HG03469 (cell line): ENCODE results near the gene FZR1.

Experiments used
- ATAC-seq: cut with Tn5 transposase; IDR thresholded peaks from one replicate; pipeline ENCODE4 v1.9.1; 2021; ENCODE audit warnings: mild to moderate bottlenecking, moderate library complexity, moderate number of reproducible peaks; ENCODE audit not compliant: unreplicated experiment

FZR1 gene

DNA sequence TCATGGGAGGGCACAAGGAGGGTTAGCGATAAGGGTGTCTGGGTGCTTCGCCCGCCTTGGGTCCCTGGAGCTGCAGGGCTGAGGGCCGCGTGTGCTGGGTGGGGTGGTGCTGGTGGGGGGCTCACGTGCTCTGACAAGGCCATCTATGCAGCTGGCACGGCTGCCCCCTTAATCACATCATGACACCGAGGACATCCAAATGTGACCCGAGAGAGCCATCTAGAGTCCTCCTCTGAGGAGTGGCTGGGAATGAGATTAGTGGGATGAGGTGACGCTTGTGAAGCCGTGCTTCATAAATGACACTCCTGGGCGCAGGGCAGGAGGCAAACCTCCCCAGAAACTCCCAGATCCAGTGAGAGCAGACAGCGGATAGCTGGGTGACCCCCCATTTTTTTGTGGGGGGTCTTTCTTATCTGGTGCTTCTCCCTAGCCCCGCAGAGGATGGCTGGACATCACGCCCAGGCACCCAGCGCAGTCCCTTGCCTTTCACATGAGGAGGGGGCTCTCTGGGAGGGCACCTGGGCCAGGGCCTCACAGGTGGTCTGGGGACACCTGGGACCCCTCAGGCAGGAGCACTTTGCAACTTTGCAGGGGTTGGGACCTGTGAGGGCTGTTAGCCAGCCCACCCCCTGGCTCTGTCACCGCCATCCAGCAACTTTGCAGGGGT is 6.6 kb downstream of the FZR1 start:
- ATAC-seq, result no peak

DNA sequence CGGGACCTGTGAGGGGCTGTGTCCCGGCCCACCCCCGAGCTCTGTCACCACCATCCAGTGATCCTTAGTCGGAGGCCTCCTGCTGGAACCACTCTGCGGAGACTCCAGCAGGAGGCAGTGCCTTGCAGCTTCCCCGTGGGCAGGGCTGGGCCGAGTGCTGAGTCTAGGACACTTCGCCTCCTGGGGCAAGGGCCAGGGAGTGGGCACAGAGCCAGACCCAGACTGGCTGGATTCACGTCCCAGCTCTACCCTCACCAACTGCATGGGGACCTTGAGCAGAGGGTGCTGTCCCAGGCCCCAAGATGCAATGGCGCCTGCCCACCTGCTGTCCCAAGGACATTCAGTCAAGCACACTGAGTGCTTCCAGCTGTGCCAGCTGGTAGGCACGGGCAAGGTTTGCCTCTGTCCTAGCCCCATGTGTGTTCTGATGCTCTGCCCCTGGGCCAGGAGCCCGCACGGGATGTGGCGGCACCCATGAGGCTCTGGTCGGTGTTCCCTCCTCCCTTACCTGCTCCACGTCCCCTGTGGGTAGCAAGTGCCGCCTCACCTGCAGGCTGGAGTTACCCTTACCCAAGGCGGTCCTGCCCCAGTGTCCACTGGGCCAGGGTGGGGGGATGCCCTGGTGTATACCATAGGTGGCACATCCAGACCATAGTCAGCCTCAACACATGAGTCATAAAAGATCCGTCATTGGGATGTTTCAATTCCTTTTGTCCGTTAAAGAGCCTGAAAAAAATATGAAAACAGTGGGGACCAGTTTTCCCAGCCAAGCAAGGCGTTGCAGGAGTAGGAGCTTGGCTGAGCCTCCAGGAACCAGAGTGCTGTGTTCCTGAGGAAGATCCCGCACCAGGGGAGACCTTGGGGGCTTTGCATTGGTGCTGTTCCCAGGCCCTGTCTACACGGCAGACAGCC is 7.4 kb downstream of the FZR1 start:
- no peak for ATAC-seq

DNA sequence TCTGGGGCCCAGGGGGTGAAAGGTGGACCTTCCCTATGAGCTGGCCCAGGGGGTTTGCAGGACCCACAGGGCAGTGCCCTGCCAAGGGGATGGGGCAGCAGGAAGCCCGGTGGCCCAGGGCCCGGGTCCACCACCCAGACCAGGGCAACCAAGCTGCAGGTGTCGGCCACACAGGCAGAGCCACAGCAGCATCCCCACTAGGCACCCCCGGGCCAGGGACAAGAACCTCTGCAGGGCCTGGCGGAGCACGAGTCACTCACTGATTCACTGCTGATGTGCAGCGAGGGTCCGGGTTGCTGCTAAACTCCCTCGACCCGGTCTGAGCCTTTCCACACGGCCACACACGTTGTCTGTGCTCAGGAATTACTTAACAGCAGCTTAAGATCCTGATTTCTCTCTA is 8.8 kb downstream of the FZR1 start:
- ATAC-seq, result no peak

DNA sequence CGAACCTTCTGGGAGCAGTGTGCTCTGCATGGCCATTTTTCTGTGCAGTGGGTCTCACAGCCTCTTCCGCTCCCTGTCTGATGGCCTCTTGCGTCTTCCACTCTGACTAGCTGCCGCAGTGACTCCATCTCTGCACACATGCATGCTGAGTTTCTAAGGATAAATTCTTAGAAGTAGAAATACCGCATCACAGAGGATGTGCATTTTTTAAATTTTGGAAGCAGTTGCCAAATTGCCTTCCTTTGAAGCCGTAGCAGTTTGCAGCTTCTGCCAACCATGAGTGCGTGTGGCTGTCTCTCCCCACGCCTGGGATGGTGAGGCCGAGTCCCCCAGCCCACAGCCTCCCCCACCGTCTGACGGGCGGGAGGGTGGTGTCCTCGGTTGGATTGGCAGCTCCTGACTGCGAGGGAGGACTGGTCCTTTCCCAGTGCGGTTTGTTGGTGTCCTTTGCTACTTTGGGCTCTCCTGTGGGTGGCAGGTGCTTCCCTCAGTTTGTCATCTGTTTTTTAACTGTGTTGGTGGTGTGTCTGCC is 9.8 kb downstream of the FZR1 start:
- no peak for ATAC-seq

DNA sequence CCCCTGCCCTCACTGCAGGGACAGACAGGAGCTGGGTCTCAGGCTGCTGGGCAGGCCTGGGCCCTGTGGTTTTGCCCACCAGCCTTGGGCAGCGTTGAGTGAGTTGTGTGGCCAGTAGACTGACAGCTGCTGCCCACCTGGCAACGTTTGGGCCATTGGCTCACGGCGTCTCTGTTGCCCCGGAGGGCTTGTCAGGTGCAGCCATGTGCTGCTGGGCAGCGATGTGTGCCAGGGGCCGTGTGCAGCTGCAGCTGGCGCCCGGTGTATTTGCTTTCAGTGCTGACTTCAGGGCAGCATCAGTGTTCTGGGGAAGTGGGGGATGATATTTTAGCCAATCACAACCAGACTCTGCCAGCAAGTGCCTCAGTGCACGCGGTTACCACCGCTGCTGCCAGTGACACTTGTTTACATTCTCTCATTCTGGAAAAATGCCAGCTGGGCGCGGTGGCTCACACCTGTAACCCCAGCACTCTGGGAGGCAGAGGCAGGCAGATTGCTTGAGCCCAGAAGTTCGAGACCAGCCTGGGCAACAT is 10.6 kb downstream of the FZR1 start:
- ATAC-seq, result no peak

DNA sequence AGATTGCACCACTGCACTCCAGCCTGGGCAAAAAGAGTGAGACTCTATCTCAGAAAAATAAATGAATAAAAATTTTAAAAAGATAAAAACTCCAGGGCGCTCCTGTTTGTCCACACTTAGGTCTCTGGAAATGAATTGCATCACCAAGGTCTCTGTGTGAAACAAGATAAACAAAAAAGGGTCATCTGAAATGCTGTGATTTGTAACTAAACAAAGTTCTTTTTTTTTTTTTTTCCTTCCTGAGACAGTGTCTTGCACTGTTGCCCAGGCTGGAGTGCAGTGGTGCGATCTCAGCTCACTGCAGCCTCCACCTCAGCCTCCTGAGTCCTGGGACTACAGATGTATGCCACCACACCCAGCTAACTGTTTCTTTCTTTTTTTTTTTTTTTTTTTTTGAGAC is 11.5 kb downstream of the FZR1 start:
- no peak for ATAC-seq

DNA sequence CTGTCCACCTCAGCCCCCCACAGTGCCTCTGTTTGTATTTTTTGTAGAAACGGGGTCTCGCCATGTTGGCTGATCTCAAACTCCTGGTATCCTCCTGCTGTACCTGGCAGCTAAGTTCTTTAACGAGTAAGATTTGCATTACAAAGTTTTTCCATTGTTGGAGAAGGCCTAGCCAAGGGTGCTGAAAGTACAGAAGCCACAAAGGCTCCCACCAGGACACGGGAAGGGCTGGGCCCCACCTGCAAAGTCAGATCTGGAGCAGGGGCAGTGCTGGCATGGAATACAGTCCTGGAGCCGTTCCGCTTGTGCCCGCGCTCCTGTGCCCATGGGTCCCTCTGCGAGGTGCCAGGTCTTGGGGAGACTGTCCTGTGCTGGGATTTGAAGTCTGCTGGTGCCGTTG is 12.1 kb downstream of the FZR1 start:
- no peak for ATAC-seq

DNA sequence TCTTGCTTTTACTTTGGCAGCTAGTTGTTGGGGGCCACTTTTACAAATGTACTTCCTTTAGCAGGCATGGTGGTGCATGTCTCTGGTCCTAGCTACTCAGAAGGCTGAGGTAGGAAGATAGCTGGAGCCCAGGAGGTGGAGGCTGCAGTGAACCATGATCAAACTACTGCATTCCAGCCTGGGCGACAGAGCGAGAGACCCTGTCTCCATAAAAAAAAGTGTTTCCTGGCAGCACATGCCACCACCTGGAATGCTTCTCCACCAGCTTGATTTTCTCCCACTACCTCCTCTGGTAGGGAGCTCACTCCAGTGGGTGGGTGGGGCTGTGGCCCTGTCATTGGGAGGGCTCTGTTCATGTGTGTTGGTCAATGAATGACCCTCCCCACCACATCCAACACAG is 12.5 kb downstream of the FZR1 start:
- no peak for ATAC-seq

DNA sequence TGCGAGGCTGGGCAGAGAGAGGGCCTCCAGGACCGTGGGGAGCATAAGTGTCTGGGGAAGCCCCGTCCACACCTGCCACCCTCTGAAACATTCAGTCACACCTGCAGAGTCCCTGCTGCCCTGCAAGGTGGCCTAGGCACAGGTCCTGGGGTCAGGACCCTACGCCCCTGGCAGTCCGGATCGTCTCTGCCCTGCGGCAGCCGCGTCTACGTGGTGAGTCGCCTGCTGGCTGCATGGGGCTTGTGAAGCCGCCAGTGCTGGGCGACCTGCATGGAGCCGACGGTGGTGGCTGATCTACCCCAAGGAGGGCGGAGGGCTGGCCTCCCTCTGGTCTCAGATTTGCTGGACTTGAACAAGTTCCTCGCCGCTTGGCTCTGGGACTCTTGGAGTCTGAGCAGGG is 13.0 kb downstream of the FZR1 start:
- no peak for ATAC-seq

DNA sequence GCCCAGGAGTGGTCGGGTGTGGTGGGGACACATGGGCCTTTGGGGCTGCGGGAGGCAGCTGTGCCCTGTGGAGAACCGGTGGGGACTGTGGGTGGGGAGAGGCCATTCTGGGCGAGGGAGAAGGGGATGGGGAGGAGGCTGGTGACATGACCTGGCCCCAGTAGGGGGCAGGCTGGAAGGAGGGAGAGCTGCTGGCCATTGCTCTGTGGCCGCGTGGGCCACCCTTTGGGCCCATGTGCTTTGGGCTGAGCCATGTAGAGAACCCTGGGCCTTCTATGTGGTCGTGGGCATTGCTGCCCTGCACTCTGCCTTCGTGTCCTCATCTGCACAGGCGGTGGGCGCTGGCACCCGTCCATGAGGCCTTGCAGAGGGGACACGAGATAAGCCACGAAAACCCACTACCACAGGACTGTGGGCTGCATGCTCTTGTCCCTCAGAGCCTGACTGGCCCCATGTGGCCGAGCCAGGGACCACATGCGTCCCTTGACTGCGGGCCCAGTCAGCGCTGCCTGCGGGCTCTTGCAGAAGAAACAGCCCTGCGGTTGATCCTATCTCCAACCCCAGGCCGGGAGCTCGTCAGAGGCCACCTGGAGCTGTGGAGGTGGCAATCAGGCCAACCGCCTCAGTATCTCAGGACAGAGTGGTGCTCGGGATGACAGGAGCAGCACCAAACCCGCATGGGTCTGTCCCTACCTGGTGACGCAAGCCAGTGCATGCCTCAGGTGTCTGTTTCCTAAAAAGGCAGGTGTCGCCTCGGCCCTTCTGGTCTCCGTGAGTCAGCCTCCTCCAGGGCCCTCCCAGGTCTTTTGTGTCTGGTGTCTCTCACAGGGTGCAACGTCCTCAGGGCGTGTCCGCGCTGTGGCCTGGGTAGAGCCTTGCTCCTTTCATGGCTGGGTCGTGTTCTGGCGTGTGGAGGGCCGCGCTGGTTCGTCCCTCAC is 14.3 kb downstream of the FZR1 start:
- no peak for ATAC-seq

DNA sequence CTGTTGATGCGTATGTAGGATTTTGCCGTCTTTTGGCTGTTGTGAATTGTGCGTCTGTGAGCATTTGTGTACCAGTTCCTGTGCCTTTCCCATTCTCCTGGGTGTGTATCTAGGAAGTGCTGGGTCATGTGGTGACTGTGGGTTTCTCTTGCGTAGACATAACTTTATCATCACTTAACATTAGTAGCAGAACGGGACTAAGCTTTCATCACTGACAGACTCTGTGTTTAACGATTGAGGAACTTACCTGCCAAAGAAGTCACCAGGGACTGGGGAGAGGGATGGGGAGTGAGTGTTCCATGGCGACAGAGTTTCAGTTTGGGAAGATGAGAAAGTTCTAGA is 15.0 kb downstream of the FZR1 start:
- no peak for ATAC-seq

DNA sequence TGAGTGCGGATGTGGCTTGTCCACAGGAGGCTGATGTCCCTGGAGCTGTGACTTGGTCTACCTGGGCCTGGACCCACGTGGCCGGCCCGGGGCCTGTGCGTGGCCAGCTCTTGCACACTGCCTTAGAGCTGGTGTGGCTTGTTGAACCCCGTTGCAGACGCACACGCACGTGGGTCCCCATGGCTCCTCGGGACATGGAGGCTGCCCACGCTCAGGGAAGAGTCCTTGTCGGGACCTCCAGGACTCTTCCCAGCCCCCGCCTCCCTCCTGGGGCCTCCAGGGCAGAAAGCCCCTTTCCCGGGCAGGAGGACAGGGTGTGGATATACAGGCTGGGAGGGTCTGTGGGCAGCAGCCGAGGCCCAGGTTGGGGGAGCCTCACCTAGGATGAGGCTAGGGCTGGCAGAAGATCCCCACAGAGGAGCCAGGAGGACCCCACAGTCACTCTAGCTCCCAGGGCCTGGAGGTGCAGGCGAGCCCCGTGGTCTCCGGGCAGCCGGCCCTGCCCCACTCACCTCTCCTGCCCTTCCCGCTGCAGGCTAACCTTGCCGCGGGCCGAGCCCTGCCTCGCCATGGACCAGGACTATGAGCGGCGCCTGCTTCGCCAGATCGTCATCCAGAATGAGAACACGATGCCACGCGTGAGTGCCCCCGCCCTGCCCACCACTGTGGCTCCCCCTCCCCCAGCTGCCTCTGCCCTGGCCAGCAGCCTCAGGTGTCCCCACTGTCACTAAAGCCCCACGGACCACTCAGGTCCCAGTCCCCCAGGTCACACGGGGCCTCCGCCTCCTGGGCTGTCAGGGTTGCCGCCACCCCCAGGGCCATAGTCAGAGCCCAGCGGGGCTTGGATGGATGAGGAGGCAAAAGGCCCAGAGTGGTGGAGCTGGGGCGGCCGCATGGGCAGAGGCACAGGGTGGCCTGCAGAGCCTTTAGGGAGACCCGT is 16.6 kb downstream of the FZR1 start:
- no peak for ATAC-seq

DNA sequence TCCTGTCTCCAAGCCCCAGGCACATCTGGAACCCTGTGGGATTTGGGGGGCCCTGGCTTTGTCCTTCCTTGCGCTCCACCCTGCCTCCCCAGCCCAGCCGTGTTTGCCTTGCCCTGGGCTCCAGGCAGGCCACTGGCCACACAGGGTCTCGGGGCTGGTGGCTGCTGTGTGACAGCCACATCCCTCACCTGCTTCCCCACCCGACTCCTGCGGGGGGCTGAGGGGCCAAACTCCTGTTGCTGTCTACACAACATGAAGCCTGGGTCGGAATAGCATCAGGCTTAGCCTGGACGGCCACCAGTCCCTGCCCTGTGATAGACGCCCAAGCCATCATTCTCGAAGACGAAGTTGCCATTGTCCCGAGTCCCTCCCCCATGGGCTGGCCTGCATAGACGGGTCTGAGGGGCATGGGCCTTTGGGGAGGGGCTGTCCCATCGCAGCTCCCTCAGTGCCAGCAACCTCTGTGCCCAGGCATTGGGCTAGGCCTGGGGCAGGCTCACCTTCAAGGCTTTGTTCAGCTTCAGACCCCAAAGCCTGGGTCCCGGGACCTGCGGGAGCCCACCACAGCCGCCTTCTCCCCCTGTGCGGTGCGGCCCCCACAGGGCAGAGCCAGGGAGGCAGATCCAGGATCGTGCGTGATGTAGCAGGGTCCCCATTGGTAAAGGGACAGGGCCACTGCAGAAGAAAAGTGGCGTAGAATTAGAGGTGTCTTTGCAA is 17.4 kb downstream of the FZR1 start:
- no peak for ATAC-seq

DNA sequence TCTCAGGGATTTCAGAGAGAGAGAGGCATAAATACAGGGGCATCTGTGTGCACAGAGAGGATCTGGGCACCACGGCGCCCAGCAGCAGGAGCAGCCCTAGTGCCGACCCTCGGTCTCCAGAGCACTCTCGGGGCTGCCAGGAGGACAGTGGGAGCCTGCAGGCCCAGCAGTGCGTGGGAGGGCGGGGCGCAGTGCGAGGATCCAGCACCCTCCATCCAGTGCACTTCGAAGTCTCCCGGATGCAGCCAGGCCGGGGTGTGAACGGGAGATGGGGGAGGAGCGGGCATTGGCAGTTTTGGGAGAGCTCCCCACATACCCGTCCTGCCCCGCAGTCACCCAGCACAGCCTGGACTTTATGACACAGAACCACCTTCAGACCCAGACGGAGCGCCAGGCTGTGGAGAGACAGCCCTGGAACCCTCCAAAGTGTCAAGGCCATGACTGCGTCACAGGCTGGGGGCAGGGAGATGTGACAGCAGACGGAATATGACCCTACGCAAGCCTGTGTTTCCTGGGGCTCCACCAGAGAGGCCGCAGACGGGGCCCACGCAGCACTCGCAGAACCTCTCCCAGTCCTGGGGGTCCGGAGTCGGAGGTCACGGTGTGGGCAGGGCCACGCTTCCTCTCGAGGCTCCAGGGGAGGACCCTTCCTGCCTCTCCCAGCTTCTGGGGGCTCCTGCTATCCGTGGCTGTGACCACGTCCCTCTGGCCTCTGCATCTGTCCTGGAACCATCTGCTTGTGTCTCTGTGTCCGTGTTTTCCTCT is 18.1 kb downstream of the FZR1 start:
- ATAC-seq, result no peak

DNA sequence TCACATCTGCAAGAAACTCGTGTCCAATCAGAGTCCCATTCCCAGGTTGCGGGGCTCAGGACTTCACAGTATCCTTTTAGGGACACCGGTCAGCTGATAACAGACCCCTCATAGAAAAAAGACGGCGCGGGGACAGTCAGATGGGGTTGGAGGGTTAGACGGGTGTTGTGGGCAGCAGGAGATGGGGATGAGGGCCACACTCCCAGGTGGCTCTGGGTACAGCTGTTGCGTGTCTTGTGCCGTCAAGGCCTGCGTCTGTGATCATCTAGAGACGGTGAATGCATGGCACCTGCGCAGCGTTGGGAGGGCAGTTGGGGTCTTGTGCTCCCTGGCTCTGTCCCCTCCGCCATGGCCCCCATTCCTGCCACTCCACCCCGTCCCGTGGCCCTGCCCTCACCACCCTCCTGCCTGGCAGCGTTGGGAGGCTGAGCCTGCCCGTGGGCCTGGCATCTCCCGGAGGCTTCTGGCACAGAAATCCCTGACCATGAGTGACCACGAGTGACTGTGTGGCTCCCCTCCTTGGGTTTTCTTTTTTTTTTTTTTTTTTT is 18.9 kb downstream of the FZR1 start:
- ATAC-seq, result no peak

DNA sequence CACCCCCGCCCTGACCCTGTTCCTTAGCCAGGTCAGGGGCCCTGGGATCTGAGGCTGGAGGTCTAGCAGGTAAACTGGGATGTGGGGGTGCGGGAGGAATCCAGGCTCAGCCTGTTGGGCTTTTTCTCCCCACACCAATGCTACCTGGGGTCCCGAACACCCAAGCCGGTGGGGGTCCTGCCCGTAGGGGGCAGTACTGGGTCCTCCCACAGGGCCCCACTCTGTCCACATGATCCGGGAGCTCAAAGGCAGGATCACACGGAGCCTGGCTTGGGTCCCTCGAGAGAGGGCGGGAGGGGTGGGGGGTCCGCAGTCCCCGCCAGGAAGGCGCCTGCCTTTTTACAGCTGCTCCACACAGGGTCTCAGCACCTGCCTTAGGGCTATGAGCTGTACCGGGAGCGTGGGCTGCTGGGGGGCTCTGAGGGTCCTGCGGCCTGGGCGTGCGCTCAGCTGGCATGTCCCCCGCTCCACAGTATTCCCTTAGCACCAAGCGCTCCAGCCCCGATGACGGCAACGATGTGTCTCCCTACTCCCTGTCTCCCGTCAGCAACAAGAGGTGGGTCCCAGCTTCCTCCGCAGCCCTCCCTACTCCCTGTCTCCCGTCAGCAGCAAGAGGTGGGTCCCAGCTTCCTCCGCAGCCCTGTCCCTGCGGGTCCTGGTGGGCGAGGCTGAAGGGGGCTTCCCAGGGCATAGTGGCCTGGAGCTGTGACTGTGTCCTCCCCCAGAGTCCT is 20.6 kb downstream of the FZR1 start:
- ATAC-seq, result no peak

DNA sequence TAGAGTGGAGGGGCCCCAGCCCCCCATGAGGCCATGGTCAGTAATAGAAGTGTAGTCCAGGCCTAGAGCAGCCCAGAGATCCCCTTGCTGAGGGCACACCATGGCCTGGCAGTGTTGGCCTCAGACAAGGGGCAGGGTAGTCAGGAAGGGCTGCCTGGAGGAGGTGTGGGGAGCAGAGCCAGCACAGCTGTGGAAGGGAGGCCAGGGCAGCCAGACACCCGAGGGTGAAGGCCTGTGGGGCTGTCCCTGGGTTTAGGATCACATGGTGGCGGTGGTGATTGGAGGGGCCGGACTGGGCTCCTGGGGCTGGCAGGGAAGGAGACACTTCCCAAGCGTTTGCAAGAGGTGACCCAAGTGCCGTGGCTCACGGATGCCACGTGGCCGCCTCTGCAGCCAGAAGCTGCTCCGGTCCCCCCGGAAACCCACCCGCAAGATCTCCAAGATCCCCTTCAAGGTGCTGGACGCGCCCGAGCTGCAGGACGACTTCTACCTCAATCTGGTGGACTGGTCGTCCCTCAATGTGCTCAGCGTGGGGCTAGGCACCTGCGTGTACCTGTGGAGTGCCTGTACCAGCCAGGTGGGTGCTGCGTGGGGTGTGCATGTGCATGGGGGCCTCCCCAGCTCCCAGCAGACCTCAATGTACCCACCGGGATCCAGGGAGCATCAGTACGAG is 21.3 kb downstream of the FZR1 start:
- no peak for ATAC-seq
